Neural crest cell (in vitro differentiated cells): Measurements from ENCODE around the gene HES6. TPM values are rescaled to one million over a fixed set of nuclear protein-coding genes. Genes with fewer than 3 reads are reported as not detected.

Source experiments
- DNase-seq: peaks from one replicate; pipeline ENCODE4 v3.0.0; 2021; ENCODE audit warnings: low read depth, mixed read lengths, low spot score
- H3K27ac Mint-ChIP-seq: one replicate; pipeline ENCODE4 v1.8.0; 2021; ENCODE audit warnings: mild to moderate bottlenecking, mixed read lengths; ENCODE audit not compliant: unreplicated experiment
- H3K27me3 Mint-ChIP-seq: 2 replicates; pipeline ENCODE4 v1.8.0; 2021; ENCODE audit warnings: low read depth, mild to moderate bottlenecking, mixed read lengths
- H3K36me3 Mint-ChIP-seq: 2 replicates; pipeline ENCODE4 v1.8.0; 2021; ENCODE audit warnings: low read depth, mild to moderate bottlenecking, mixed read lengths
- H3K4me1 Mint-ChIP-seq: 2 replicates; pipeline ENCODE4 v1.8.0; 2021; ENCODE audit warnings: mixed read lengths
- H3K4me3 Mint-ChIP-seq: one replicate; pipeline ENCODE4 v1.8.0; 2021; ENCODE audit warnings: mild to moderate bottlenecking, mixed read lengths
- H3K9me3 Mint-ChIP-seq: 2 replicates; pipeline ENCODE4 v1.8.0; 2021; ENCODE audit warnings: mixed read lengths
- long read RNA-seq: library from polyadenylated mRNA; unstranded; transcript quantifications from one replicate; pipeline ENCODE4 v2.0.0, GENCODE V29; 2020
- total RNA-seq: library from RNA; stranded (reverse); gene quantifications from 2 replicates; pipeline ENCODE4 v1.2.1, GENCODE V29; 2021
- TF ChIP-seq, protein P1 (sequence below): fragments of 200-600 bp; sonication (generic); conservative IDR thresholded peaks from 2 replicates; pipeline ENCODE4 v1.5.0; 2021; ENCODE audit warnings: antibody characterized with exemption, mild to moderate bottlenecking

Gene HES6
- 143 and 152 TPM in 2 replicates for total RNA-seq
- long read RNA-seq, partial matches to known transcripts, result 0 of 2 reads
- long read RNA-seq, other reads (novel, unspliced or antisense), result 2 of 2 reads

DNA sequence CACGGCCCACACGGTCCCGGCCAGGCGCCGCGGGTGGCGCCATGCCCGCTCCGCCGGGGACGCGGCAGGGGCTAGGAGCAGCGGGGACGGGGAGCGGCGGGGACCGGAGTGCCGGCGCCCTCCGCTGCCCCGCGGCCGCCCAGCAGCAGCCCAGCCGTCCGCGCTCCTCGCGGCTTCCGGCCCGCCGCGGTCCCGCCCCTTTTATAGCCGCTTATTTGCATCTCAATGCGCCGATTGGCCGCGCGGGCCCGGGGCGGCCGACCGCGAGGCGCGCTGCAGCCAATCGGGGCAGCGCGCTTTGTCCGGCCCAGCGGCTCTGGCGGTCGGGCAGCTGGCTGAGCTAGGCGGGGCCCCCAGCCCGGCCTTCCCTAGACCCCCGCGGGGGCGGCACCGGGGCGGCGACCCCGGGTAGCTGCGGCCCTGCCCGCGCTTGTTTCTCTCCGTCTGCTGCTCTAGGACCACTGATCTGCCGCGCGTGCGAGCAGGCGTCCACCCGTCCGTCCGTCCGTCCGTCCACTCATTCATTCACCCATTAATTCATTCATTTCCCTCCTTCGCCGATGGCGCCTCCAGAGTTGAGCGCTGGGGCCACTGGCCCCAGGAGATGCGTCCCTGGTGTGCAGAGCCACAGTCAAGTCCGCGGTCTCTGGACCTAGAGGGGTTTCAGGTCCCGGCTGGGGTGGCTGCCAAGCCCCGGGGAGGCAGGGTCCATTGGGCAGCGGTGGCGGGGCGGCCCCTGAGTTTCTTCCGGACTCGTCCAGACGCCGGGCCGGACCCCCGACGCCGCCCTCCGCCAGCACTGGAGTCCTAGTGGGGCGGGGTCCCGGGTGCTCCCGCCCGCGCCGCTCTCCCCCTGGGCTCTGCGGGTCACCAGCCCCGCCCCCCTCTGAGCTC lies at the start of gene HES6:
TSS of gene HES6 (minus strand) at position 176 of the 894 bp plus-strand sequence. CDS start at position 43, 133 bp downstream.
- H3K27ac Mint-ChIP-seq, result no peak within 1 kb of the TSS
- peak within 1 kb of the TSS; percentile 86 for H3K4me3 Mint-ChIP-seq
- peaks cover 41% of the 10 kb centered on the region for H3K4me1 Mint-ChIP-seq
- TF ChIP-seq, protein P1, sequence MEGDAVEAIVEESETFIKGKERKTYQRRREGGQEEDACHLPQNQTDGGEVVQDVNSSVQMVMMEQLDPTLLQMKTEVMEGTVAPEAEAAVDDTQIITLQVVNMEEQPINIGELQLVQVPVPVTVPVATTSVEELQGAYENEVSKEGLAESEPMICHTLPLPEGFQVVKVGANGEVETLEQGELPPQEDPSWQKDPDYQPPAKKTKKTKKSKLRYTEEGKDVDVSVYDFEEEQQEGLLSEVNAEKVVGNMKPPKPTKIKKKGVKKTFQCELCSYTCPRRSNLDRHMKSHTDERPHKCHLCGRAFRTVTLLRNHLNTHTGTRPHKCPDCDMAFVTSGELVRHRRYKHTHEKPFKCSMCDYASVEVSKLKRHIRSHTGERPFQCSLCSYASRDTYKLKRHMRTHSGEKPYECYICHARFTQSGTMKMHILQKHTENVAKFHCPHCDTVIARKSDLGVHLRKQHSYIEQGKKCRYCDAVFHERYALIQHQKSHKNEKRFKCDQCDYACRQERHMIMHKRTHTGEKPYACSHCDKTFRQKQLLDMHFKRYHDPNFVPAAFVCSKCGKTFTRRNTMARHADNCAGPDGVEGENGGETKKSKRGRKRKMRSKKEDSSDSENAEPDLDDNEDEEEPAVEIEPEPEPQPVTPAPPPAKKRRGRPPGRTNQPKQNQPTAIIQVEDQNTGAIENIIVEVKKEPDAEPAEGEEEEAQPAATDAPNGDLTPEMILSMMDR, result no peak
- peak; percentile 84 for DNase-seq
- peaks cover 6% of the 10 kb centered on the region for H3K9me3 Mint-ChIP-seq
- H3K27me3 Mint-ChIP-seq, result no peaks in the 10 kb centered on the region
- peaks cover 7% of the 10 kb centered on the region for H3K36me3 Mint-ChIP-seq

DNA sequence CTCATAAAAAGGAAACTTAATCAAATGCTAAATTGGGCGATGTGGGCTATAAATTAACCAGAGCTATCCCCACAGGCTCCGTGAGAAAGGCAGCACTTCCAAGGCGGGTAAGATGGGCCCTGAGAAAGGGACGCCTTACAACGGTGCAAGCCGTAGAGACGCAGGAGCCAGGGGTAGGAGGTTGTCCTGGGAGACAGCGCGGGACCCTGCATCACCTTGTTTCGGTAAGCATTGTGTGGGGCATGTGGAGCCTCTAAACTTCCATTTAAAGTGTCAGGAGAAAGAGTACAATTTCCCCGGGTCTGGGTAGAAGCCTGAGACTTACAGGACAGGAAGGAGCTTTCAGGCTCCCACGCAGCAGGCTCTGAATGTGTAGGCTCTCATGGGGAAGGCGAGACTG lies 49.7 kb upstream of the HES6 start:
- peak overlapping the region; percentile 94 for H3K4me3 Mint-ChIP-seq
- TF ChIP-seq, protein P1, result no peak
- DNase-seq, result no peak
- H3K27me3 Mint-ChIP-seq, result no peaks in the 10 kb centered on the region
- H3K9me3 Mint-ChIP-seq, result no peaks in the 10 kb centered on the region
- peaks cover 49% of the 10 kb centered on the region for H3K4me1 Mint-ChIP-seq
- H3K36me3 Mint-ChIP-seq, result no peaks in the 10 kb centered on the region
- H3K27ac Mint-ChIP-seq, result peak overlapping the region; percentile 70

- H3K4me3 Mint-ChIP-seq, result peak overlapping the region; percentile 94
- no peaks in the 10 kb centered on the region for H3K27me3 Mint-ChIP-seq
- TF ChIP-seq, protein P1, result peak; percentile 54
- peak; percentile 96 for DNase-seq
- H3K9me3 Mint-ChIP-seq, result no peaks in the 10 kb centered on the region
- H3K4me1 Mint-ChIP-seq, result peaks cover 52% of the 10 kb centered on the region
- H3K36me3 Mint-ChIP-seq, result no peaks in the 10 kb centered on the region
- peak overlapping the region; percentile 70 for H3K27ac Mint-ChIP-seq
These were observed 49.1 kb upstream of the HES6 start for GRCh38 chr2:238288650-238289573.

DNA sequence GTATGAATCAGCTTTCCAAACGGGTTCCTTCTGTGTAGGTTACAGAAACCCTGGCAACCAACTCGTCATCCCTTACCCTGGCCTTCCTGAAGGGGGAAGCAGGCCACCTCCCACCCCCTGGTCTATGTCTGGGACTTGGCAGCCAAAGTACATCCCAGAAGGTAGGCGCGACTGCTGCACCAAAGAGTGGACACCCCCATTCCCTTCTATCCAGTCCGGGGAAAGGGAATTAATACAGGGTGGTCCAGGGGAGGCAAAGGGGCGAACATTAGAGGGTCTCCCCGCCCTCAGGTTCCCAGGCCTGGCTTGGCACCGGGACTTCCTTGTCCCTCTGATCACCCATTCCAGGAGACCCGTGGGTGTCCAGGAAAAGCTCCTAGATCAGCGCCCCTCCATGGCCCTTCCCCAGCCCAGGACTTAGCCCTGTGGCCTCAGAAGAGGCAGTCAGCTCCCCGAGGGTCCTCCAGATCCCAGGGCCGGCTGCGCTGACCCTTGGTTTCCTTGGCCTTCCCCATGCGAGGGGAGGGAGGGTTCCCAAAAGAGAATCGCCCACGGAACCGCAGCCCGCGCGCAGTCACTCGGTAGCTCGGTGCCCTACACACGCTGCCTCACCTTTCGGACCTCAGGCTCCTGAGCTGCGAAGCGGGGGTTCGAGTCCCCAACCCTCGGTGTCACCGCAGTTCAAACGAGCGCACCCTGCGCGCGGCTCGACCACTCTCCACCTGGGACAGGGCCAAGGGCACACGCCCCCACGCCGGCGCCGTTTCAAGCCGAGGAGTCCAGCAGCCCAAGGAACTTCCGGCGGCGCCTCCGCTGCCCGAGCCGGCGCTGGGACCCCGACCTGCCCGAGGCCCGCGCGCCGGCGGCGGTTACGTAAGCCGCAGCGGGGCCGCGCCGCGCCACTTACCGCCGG lies 48.2 kb upstream of the HES6 start, which contains the start of gene PER2:
TSS of gene PER2 (minus strand) at position 874 of the 913 bp plus-strand sequence. CDS start 10,674 bp downstream, outside the sequence.
- H3K27me3 Mint-ChIP-seq, result no peaks in the 10 kb centered on the region
- no peaks in the 10 kb centered on the region for H3K36me3 Mint-ChIP-seq
- H3K27ac Mint-ChIP-seq, result peak within 1 kb of the TSS; percentile 70
- peak within 1 kb of the TSS; percentile 94 for H3K4me3 Mint-ChIP-seq
- H3K9me3 Mint-ChIP-seq, result no peaks in the 10 kb centered on the region
- no peak for DNase-seq
- TF ChIP-seq, protein P1, result peak; percentile 30
- peaks cover 52% of the 10 kb centered on the region for H3K4me1 Mint-ChIP-seq
